ENCODE results near the gene CCDC54. TPM values are rescaled to one million over a fixed set of nuclear protein-coding genes. Genes with fewer than 3 reads are reported as not detected.

The CCDC54 gene
- not detected in 5 replicates for total RNA-seq (2022; extraction: Qiagen RNA extraction)

DNA sequence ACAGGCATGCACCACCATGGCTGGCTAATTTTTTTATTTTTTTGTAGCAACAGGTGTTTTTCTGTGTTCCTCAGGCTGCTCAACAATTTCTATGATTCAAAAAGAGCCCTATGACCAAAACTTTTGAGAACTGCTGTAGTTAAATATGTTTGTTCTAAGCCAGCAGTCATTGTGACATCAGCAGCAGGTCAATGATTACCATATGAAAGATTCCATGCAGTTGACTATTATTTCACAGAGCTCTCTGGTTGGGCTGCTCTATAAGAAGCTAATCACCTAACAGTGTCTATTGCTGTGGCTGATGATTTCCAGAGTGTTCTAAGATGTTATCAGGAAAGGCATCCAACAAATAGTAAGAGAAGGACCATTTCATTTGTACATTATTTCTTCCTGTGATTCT lies at the start of gene CCDC54:
TSS of gene CCDC54 (plus strand) at position 289 of the 400 bp plus-strand sequence. CDS start 149 bp downstream, outside the sequence.

Other genes starting within 250 kb of the CCDC54 start
- 11.5 to 22.3 TPM (median 15.9 TPM) in 5 replicates for gene BBX, start 145.5 kb downstream of the CCDC54 start, total RNA-seq (2022; extraction: Qiagen RNA extraction)